Epithelial cell of esophagus (primary cell): Measurements from ENCODE around the gene GALNT14.

ENCODE experiments used
- DNase-seq: peaks from one replicate; pipeline ENCODE4 v3.0.0; 2010; ENCODE audit warnings: low read depth
- H3K4me3 ChIP-seq: 2 replicates; pipeline ENCODE4 v1.5.1; 2011; ENCODE audit warnings: mild to moderate bottlenecking, low read length, control low read depth
- TF ChIP-seq, protein P1 (sequence below): IDR thresholded peaks from 2 replicates; pipeline ENCODE4 v1.5.1; 2011; ENCODE audit warnings: low read depth, mild to moderate bottlenecking, low read length, control low read depth, inconsistent platforms; ENCODE audit not compliant: insufficient read depth; ENCODE audit errors: missing control alignments

GALNT14 gene

DNA sequence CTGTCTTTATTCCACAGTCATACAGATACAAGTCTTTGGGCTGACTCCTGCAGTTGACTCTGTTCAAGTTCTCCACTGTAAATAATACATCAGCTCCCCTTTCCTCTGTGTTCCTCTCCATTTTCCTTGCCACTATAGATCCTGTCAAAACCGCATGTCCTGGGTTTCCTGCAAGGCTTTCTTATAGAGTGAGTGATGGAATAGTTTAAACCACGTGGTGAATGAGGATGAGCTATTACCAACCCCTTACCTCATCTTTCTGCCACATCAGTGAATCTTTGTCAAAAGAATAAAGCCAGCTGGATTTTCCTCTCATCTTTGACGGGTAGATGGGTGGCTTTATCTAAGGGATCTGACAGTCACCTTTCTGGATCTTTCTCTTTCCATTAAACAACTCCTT lies 3.9 kb upstream of the GALNT14 start:
- no peak overlapping the region for H3K4me3 ChIP-seq
- no peak for DNase-seq
- TF ChIP-seq, protein P1, sequence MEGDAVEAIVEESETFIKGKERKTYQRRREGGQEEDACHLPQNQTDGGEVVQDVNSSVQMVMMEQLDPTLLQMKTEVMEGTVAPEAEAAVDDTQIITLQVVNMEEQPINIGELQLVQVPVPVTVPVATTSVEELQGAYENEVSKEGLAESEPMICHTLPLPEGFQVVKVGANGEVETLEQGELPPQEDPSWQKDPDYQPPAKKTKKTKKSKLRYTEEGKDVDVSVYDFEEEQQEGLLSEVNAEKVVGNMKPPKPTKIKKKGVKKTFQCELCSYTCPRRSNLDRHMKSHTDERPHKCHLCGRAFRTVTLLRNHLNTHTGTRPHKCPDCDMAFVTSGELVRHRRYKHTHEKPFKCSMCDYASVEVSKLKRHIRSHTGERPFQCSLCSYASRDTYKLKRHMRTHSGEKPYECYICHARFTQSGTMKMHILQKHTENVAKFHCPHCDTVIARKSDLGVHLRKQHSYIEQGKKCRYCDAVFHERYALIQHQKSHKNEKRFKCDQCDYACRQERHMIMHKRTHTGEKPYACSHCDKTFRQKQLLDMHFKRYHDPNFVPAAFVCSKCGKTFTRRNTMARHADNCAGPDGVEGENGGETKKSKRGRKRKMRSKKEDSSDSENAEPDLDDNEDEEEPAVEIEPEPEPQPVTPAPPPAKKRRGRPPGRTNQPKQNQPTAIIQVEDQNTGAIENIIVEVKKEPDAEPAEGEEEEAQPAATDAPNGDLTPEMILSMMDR, result no peak

- H3K4me3 ChIP-seq, result no peak overlapping the region
- TF ChIP-seq, protein P1, result no peak
- DNase-seq, result peak; percentile 17
These were observed 3.3 kb upstream of the GALNT14 start for GRCh38 chr2:31141443-31142085.

DNA sequence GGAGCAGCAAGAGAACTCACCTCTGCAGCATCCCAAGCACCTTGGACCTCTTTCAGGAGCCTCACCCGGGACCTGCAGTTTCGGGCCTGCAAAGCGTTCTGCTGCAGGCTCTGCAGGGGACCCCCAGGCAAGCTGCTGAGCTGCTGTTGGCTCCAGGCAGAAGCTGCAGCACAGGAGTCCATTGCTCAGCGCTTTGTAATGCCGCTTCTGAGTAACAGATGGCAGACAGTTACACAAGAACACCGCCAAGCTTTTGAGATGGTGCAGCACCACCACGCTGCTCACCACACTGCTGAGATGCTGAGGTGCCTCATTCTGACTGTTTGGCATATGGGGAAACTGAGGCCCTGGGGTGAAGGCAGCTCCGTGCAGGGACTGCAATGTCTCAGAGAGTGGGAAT lies 1.9 kb upstream of the GALNT14 start:
- no peak overlapping the region for H3K4me3 ChIP-seq
- TF ChIP-seq, protein P1, result no peak
- no peak for DNase-seq

GRCh38 chr2:31139671-31140070 lies 1.4 kb upstream of the GALNT14 start:
- TF ChIP-seq, protein P1, result no peak
- no peak for DNase-seq
- no peak overlapping the region for H3K4me3 ChIP-seq

DNA sequence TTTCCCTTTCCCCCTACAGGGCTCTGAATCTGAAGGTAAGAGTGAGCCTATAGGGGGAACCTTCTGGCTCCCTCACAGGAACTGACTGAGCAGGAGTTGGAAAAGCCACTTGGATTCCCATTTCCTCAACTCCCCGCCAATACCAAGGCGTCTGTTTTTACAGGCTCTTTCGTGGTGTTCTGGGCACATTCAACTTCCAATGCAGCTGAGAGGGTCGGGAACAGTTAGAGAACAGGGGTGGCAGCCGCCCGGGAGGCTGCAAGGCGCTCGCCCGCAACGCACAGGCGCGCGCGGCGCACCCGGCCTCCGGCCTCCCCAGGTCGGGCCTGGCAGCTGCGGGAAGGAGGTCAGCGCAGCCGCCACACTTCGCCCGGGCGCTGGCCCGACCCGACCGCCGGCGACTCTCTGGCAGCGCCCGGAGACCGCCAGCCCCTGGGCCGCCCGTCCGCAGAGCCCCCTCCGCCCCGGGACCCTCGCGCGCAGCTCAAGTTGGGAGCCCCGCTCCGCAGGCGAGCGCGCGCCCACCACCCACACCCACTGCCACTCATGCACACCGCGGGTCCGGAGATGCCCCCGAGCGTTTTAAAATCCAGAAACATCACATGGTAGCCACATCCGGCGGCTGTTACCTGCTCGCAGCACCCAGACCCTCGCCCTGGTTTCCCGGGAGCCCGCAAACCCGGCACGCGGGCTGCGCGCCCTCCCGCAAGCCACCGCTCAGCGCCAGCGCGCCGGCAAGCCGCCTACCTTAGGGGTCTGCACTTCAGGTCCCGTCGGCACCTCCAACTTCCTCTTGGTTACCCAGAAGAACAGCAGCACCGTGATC lies 816 bp downstream of the GALNT14 start:
- TF ChIP-seq, protein P1, result peak; percentile 2
- DNase-seq, result peak; percentile 40
- peak overlapping the region; percentile 56 for H3K4me3 ChIP-seq

DNA sequence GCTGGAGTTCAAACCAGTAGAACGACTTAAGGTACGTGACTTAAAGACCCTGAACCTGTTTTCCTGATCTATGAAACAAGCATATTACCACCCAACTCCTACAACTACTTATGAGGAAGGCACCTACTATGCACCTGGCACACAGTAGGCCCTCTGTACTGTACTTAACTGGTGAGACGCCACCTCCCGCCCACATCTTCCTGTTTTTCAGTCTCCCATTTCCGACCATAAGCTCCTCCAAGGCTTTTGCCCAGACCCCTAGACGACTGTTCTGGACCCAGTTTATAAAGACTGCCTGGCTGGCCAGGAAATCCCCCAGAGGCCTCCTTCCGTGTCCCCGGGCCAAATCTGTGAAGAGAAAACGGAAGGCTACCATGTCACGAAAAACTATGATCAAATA lies 1.5 kb downstream of the GALNT14 start:
- TF ChIP-seq, protein P1, result no peak
- H3K4me3 ChIP-seq, result peak overlapping the region; percentile 42
- peak; percentile 4 for DNase-seq
